H9 (cell line): ENCODE data around the gene LAMC1. TPM values are rescaled to one million over a fixed set of nuclear protein-coding genes. Genes with fewer than 3 reads are reported as not detected.

Source experiments
- DNase-seq: peaks from one replicate; pipeline ENCODE4 v3.0.0-alpha.2; 2017
- H2AFZ ChIP-seq: one replicate; pipeline ENCODE4 v1.6.1; 2013; ENCODE audit warnings: mild to moderate bottlenecking, low read length, control low read depth, moderate library complexity
- H2AK5ac ChIP-seq: 2 replicates; pipeline ENCODE4 v1.6.1; 2013; ENCODE audit warnings: low read length, control low read depth, mixed read lengths; ENCODE audit not compliant: insufficient read length
- H2BK120ac ChIP-seq: one replicate; pipeline ENCODE4 v1.6.1; 2013; ENCODE audit warnings: low read depth, mild to moderate bottlenecking, low read length, control low read depth, inconsistent platforms; ENCODE audit not compliant: poor library complexity, severe bottlenecking
- H2BK12ac ChIP-seq: 2 replicates; pipeline ENCODE4 v1.6.1; 2013; ENCODE audit warnings: low read length, control low read depth, mixed read lengths, low read depth; ENCODE audit not compliant: insufficient read length
- H2BK15ac ChIP-seq: 2 replicates; pipeline ENCODE4 v1.6.1; 2013; ENCODE audit warnings: low read depth, low read length, control low read depth
- H2BK20ac ChIP-seq: one replicate; pipeline ENCODE4 v1.6.1; 2013; ENCODE audit warnings: low read depth, mild to moderate bottlenecking, low read length, control low read depth, inconsistent platforms; ENCODE audit not compliant: poor library complexity, severe bottlenecking
- H2BK5ac ChIP-seq: 2 replicates; pipeline ENCODE4 v1.6.1; 2013; ENCODE audit warnings: low read length, control low read depth, mixed read lengths; ENCODE audit not compliant: insufficient read length
- H3K14ac ChIP-seq: 2 replicates; pipeline ENCODE4 v1.6.1; 2013; ENCODE audit warnings: low read length, control low read depth; ENCODE audit not compliant: insufficient read depth
- H3K18ac ChIP-seq: 2 replicates; pipeline ENCODE4 v1.6.1; 2013; ENCODE audit warnings: low read depth, mild to moderate bottlenecking, mixed read lengths, low read length, control low read depth; ENCODE audit not compliant: insufficient read length
- H3K23ac ChIP-seq: 2 replicates; pipeline ENCODE4 v1.6.1; 2013; ENCODE audit warnings: low read length, control low read depth, mixed read lengths, low read depth; ENCODE audit not compliant: insufficient read length
- H3K23me2 ChIP-seq: 2 replicates; pipeline ENCODE4 v1.6.1; 2013; ENCODE audit warnings: low read depth, mild to moderate bottlenecking, mixed read lengths, low read length, control low read depth; ENCODE audit not compliant: insufficient read length, poor library complexity, severe bottlenecking
- H3K27ac ChIP-seq: 2 replicates; pipeline ENCODE4 v1.5.1; 2013; ENCODE audit warnings: low read length, control low read depth, mixed read lengths, low read depth; ENCODE audit not compliant: insufficient read length
- H3K27me3 ChIP-seq: 2 replicates; pipeline ENCODE4 v1.6.1; 2013; ENCODE audit warnings: low read length, control low read depth, inconsistent platforms; ENCODE audit not compliant: insufficient read depth
- H3K4ac ChIP-seq: 2 replicates; pipeline ENCODE4 v1.6.1; 2013; ENCODE audit warnings: low read depth, mild to moderate bottlenecking, control low read depth, inconsistent platforms, low read length, moderate library complexity
- H3K4me1 ChIP-seq: 2 replicates; pipeline ENCODE4 v1.6.1; 2013; ENCODE audit warnings: low read length, control low read depth, inconsistent platforms; ENCODE audit not compliant: insufficient read depth
- H3K4me2 ChIP-seq: 2 replicates; pipeline ENCODE4 v1.6.1; 2013; ENCODE audit warnings: low read length, control low read depth, mixed read lengths; ENCODE audit not compliant: insufficient read length, insufficient read depth
- H3K56ac ChIP-seq: 2 replicates; pipeline ENCODE4 v1.6.1; 2013; ENCODE audit warnings: low read depth, mild to moderate bottlenecking, mixed read lengths, low read length, control low read depth; ENCODE audit not compliant: insufficient read length
- H3K79me1 ChIP-seq: 2 replicates; pipeline ENCODE4 v1.6.1; 2013; ENCODE audit warnings: low read depth, mild to moderate bottlenecking, moderate library complexity, low read length, control low read depth, inconsistent platforms; ENCODE audit not compliant: insufficient read depth, poor library complexity, severe bottlenecking
- H3K79me2 ChIP-seq: 2 replicates; pipeline ENCODE4 v1.6.1; 2013; ENCODE audit warnings: low read length, control low read depth, inconsistent platforms; ENCODE audit not compliant: insufficient read depth
- H3K9ac ChIP-seq: 2 replicates; pipeline ENCODE4 v1.6.1; 2013; ENCODE audit warnings: low read length, control low read depth, mixed read lengths; ENCODE audit not compliant: insufficient read length; ENCODE audit errors: extremely low read depth
- H3K9me3 ChIP-seq: one replicate; pipeline ENCODE4 v1.6.1; 2013; ENCODE audit warnings: low read depth, low read length, inconsistent platforms; ENCODE audit not compliant: control insufficient read depth
- H3T11ph ChIP-seq: one replicate; pipeline ENCODE4 v1.6.1; 2013; ENCODE audit warnings: mild to moderate bottlenecking, low read length, control low read depth, inconsistent platforms
- H4K20me1 ChIP-seq: one replicate; pipeline ENCODE4 v1.6.1; 2013; ENCODE audit not compliant: control insufficient read depth, insufficient read length, insufficient read depth
- H4K5ac ChIP-seq: 2 replicates; pipeline ENCODE4 v1.6.1; 2013; ENCODE audit warnings: low read depth, mild to moderate bottlenecking, mixed read lengths, low read length, control low read depth; ENCODE audit not compliant: insufficient read length
- H4K8ac ChIP-seq: replicated peaks from 2 replicates; pipeline ENCODE4 v1.6.1; 2013; ENCODE audit warnings: low read length, control low read depth, mixed read lengths, low read depth; ENCODE audit not compliant: insufficient read length
- H4K91ac ChIP-seq: 2 replicates; pipeline ENCODE4 v1.6.1; 2013; ENCODE audit warnings: low read depth, mild to moderate bottlenecking, moderate library complexity, mixed read lengths, low read length, control low read depth; ENCODE audit not compliant: insufficient read length
- H3K27ac Mint-ChIP-seq, 3 experiments: 2 replicates in 2 of 3; 3 replicates in 1 of 3; pipeline ENCODE4 v1.8.0; 2020 to 2021; ENCODE audit warnings: mixed read lengths in 3 of 3, mild to moderate bottlenecking in 1 of 3, moderate library complexity in 1 of 3
- H3K27me3 Mint-ChIP-seq: 2 replicates; pipeline ENCODE4 v1.8.0; 2021; ENCODE audit warnings: low read depth, mild to moderate bottlenecking, moderate library complexity, mixed read lengths
- H3K36me3 Mint-ChIP-seq, 3 experiments: 2 replicates in 2 of 3; 3 replicates in 1 of 3; pipeline ENCODE4 v1.8.0; 2020 to 2021; ENCODE audit warnings: low read depth in 3 of 3, mixed read lengths in 3 of 3; ENCODE audit not compliant: insufficient read depth in 1 of 3
- H3K4me1 Mint-ChIP-seq, 2 experiments: 2 replicates each; pipeline ENCODE4 v1.8.0; 2020; ENCODE audit warnings: mixed read lengths in 2 of 2
- H3K4me3 Mint-ChIP-seq, 2 experiments: 2 replicates in 1 of 2; 3 replicates in 1 of 2; pipeline ENCODE4 v1.8.0; 2020 to 2021; ENCODE audit warnings: mild to moderate bottlenecking in 2 of 2, mixed read lengths in 2 of 2, moderate library complexity in 1 of 2
- H3K9me3 Mint-ChIP-seq, 2 experiments: 2 replicates in 1 of 2; 3 replicates in 1 of 2; pipeline ENCODE4 v1.8.0; 2020; ENCODE audit warnings: mild to moderate bottlenecking in 2 of 2, mixed read lengths in 2 of 2, moderate library complexity in 1 of 2
- whole genome bisulfite sequencing: extraction: QIAGEN DNeasy Blood & Tissue Kit; methylation state at CpG from one replicate; pipeline ENCODE4 v1.1.7; 2013; ENCODE audit warnings: missing lambda C conversion rate, low lambda C conversion rate, mixed read lengths; ENCODE audit not compliant: insufficient read length; ENCODE audit errors: extremely low coverage; 5-methylcytosine and 5-hydroxymethylcytosine counted together
- total RNA-seq: library from RNA; stranded (reverse); gene quantifications from 2 replicates; pipeline ENCODE4 v1.2.1, GENCODE V29; 2021
- TF ChIP-seq, protein P1 (sequence below): fragments of 200-600 bp; sonication (generic); conservative IDR thresholded peaks from 3 replicates; pipeline ENCODE4 v1.8.0; 2021; ENCODE audit warnings: antibody characterized with exemption, mild to moderate bottlenecking

LAMC1 gene
- total RNA-seq, 1 experiment from 2014 or later = 96.2 TPM

DNA sequence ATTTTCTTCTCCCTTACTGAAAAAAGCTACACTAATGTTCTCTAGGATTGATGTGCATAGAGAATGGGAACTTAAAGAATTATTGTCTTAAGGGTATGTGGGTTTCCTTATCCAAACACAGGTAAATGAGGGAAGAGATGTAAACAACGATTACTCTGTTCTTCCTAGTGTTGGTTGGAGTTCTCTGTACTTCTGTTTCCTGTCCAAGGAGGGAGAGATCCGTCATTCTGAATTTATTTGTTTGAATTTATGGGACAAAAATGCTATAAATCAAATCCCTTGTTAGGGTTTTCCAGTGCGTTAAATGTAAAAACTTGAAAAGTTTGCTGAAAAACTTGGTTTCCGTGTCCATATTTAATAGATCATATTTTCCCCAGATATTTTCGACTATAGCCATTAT, 29.6 kb downstream of the LAMC1 start:
- TF ChIP-seq, protein P1, sequence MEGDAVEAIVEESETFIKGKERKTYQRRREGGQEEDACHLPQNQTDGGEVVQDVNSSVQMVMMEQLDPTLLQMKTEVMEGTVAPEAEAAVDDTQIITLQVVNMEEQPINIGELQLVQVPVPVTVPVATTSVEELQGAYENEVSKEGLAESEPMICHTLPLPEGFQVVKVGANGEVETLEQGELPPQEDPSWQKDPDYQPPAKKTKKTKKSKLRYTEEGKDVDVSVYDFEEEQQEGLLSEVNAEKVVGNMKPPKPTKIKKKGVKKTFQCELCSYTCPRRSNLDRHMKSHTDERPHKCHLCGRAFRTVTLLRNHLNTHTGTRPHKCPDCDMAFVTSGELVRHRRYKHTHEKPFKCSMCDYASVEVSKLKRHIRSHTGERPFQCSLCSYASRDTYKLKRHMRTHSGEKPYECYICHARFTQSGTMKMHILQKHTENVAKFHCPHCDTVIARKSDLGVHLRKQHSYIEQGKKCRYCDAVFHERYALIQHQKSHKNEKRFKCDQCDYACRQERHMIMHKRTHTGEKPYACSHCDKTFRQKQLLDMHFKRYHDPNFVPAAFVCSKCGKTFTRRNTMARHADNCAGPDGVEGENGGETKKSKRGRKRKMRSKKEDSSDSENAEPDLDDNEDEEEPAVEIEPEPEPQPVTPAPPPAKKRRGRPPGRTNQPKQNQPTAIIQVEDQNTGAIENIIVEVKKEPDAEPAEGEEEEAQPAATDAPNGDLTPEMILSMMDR = no peak
- peaks cover 2% of the 10 kb centered on the region; the same call in 1 of the 2 replicates for H3K79me2 ChIP-seq
- Mint-ChIP-seq H3K36me3 (peaks cover 3 to 4% (median 4%) of the 10 kb centered on the region in 3 experiments; a peak in 5 of 7 replicates), H3K27me3 (no peaks in the 10 kb centered on the region), H3K4me1 (peaks cover 0 to 6% of the 10 kb centered on the region in 2 experiments; a peak in 2 of 4 replicates), H3K9me3 (no peaks in the 10 kb centered on the region; a peak in 1 of 5 replicates), H3K27ac (no peak overlapping the region), H3K4me3 (no peak overlapping the region)
- H4K5ac ChIP-seq = no peak overlapping the region
- DNase-seq = no peak
- no peak overlapping the region for H3K18ac ChIP-seq
- H3T11ph ChIP-seq = no peak overlapping the region
- no peaks in the 10 kb centered on the region for H3K4me1 ChIP-seq
- no peak overlapping the region for H3K23ac ChIP-seq
- no peak overlapping the region for H2AFZ ChIP-seq
- no peaks in the 10 kb centered on the region for H3K27me3 ChIP-seq
- H2BK5ac ChIP-seq = no peak overlapping the region
- no peak overlapping the region for H2BK12ac ChIP-seq
- no peak overlapping the region for H4K8ac ChIP-seq
- no peak overlapping the region for H3K4ac ChIP-seq
- no peaks in the 10 kb centered on the region for H3K9me3 ChIP-seq
- peaks cover 5% of the 10 kb centered on the region for H3K79me1 ChIP-seq
- H3K56ac ChIP-seq = no peak overlapping the region
- no peak overlapping the region for H3K9ac ChIP-seq
- no peak overlapping the region for H2BK15ac ChIP-seq
- H3K23me2 ChIP-seq = no peaks in the 10 kb centered on the region
- no CpG with 5 or more reads among the region's 5 CpGs for WGBS
- no peak overlapping the region for H2AK5ac ChIP-seq
- no peak overlapping the region for H3K4me2 ChIP-seq
- H2BK20ac ChIP-seq = no peak overlapping the region
- H4K91ac ChIP-seq = no peak overlapping the region
- H3K14ac ChIP-seq = no peak overlapping the region
- H3K27ac ChIP-seq = no peak overlapping the region
- no peaks in the 10 kb centered on the region for H4K20me1 ChIP-seq
- no peak overlapping the region for H2BK120ac ChIP-seq
